NB4 (cell line): Measurements from ENCODE around the gene TBC1D8B.

Experiments
- DNase-seq: peaks from one replicate; pipeline ENCODE4 v3.0.0; 2010; ENCODE audit warnings: low read depth
- H3K4me3 ChIP-seq: one replicate; pipeline ENCODE4 v1.5.1; 2011; ENCODE audit warnings: mild to moderate bottlenecking, low read depth, low read length, moderate library complexity
- MYC ChIP-seq: IDR thresholded peaks from 2 replicates; pipeline ENCODE4 v1.6.1; 2011; ENCODE audit warnings: low read depth, low read length
- POLR2A ChIP-seq: IDR thresholded peaks from 2 replicates; pipeline ENCODE4 v1.6.1; 2011; ENCODE audit warnings: mild to moderate bottlenecking; ENCODE audit not compliant: insufficient read length; ENCODE audit errors: extremely low read depth
- TF ChIP-seq, protein P1 (sequence below): IDR thresholded peaks from one replicate; pipeline ENCODE4 v1.5.1; 2012; ENCODE audit warnings: low read depth, low read length
- TF ChIP-seq, protein P2 (sequence below): IDR thresholded peaks from 2 replicates; pipeline ENCODE4 v1.6.1; 2011; ENCODE audit warnings: low read depth, low read length

TBC1D8B gene

DNA sequence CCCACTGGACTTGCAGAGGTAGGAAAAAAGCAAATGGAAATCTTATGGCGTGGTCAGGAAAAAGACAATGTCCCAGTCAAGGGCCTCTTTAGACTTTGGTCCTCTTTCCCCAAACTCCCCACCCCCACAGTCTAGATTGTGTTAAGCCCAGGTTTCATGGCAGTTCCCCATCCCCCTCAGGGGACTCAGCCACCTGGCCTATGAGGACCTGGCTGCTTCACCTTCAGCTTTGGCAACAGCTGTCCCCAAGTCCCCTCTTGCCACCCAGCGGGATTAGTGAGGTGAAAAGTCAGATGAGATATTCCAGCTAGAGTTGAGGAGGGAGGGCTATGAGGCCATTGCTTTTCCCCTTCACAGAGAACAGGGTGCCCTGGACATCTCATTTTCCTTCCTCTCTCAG is 100.2 kb downstream of the TBC1D8B start:
- H3K4me3 ChIP-seq, result no peak overlapping the region
- DNase-seq, result no peak
- TF ChIP-seq, protein P1, sequence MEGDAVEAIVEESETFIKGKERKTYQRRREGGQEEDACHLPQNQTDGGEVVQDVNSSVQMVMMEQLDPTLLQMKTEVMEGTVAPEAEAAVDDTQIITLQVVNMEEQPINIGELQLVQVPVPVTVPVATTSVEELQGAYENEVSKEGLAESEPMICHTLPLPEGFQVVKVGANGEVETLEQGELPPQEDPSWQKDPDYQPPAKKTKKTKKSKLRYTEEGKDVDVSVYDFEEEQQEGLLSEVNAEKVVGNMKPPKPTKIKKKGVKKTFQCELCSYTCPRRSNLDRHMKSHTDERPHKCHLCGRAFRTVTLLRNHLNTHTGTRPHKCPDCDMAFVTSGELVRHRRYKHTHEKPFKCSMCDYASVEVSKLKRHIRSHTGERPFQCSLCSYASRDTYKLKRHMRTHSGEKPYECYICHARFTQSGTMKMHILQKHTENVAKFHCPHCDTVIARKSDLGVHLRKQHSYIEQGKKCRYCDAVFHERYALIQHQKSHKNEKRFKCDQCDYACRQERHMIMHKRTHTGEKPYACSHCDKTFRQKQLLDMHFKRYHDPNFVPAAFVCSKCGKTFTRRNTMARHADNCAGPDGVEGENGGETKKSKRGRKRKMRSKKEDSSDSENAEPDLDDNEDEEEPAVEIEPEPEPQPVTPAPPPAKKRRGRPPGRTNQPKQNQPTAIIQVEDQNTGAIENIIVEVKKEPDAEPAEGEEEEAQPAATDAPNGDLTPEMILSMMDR, result no peak
- TF ChIP-seq POLR2A (no peak), MYC (no peak)
- TF ChIP-seq, protein P2, sequence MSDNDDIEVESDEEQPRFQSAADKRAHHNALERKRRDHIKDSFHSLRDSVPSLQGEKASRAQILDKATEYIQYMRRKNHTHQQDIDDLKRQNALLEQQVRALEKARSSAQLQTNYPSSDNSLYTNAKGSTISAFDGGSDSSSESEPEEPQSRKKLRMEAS, result no peak

GRCh38 chrX:106903291-106903824 is 100.9 kb downstream of the TBC1D8B start, which contains the start of gene RIPPLY1:
RIPPLY1 (minus strand) TSS chrX:106903341; CDS start chrX:106903287, 54 bp downstream.
- peak; percentile 6 for DNase-seq
- H3K4me3 ChIP-seq, result no peak within 1 kb of the TSS
- TF ChIP-seq MYC, result no peak
- TF ChIP-seq, protein P1, result no peak
- TF ChIP-seq, protein P2, result no peak
- no peak for TF ChIP-seq POLR2A

DNA sequence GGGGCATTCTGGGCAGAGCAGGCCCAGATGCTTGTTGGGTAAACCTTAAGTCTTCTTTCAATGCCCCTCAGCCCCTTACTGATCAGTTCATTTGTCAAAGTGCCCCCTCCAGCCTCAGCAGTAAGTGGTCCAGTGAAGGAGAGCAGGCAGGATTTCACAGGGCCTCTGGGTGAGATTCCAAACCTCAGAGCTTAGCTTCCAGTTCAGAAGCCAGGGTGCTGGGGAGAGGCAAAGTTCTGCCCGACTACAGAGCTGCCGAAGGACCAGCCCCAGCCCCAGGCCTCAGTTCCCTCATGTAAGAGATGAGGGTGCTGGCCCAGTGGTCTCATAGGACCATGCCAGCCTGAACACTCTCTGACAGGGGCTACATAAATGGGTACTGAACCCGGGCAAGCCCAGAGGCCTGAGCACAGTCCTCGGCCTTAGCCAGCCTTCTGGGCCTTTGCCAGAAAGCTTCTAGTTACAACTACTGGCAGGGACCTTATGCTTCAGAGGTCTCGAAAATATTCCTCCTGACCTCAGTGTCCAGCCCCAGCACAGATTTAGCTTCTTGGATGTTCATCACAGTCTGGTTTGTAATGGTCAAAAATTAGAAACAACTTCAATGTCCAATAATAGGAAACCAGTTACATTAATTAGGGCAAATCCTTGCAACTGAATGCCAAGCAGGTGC is 101.5 kb downstream of the TBC1D8B start:
- DNase-seq, result no peak
- no peak overlapping the region for H3K4me3 ChIP-seq
- TF ChIP-seq, protein P1, result no peak
- TF ChIP-seq, protein P2, result no peak
- TF ChIP-seq POLR2A, result no peak
- no peak for TF ChIP-seq MYC

DNA sequence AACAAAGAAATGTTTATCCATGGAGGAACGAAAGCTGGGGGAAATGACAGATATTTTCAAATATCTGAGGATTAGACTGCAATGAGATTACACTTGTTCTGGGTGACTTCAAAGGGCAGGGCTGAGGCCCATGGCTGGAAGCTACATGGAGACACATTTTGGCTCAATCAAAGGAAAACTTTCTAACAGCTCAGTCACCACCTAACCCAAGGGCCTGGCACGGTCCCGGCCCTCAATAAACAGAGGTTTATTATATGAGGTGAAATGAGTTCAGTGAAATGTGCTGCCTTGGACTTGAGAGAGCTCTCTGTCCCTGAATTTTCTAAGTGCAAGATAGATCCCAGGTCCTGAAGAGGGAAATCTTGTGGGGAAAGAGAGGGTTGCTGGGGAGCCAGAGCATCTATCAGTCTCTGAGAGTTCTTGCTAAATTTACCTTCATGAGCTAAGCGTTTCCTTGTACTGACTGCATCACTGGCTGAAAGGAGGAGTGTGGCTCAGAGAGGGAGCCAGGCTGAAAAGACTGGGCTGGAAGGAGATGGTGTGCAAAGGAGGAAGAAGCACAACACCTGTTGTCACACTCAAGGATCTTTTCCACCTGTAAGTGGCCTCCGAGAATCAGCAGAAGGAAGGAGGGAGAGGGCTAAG is 102.7 kb downstream of the TBC1D8B start:
- DNase-seq, result no peak
- TF ChIP-seq, protein P1, result no peak
- TF ChIP-seq POLR2A, result no peak
- TF ChIP-seq, protein P2, result no peak
- TF ChIP-seq MYC, result no peak
- H3K4me3 ChIP-seq, result no peak overlapping the region

GRCh38 chrX:106906361-106906760 is 103.9 kb downstream of the TBC1D8B start:
- DNase-seq, result no peak
- TF ChIP-seq, protein P1, result no peak
- no peak for TF ChIP-seq POLR2A
- TF ChIP-seq, protein P2, result no peak
- H3K4me3 ChIP-seq, result no peak overlapping the region
